ENCODE results near the gene APLF.

DNA sequence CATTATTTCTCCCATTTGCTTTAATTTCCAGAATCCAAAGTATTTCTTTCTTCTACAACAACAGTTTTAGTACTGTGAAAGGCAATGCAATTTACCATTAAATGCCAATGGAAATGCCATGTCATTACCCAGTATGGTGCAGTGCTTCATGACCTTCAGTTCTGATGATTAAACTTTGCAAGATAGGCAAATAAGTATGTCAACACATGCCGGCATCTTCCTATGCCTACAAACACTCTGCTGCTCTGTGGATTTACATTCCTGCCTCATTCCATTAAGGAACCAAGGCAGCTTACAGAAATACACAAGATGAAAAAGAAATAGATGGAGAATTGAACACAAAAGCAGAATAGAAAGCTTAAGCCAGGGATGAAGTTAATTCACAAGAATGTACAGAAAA, 123.3 kb downstream of the APLF start:
- TF ChIP-seq HDAC2 (IDR thresholded peaks at IDR 0.05) (no peak), ATF3 (IDR thresholded peaks at IDR 0.05; ENCODE audit: borderline replicate concordance, extremely low read depth, low read depth, low read length) (no peak), JUND (IDR thresholded peaks at IDR 0.05; ENCODE audit: low read depth, low read length) (no peak)

Measured in GM12878 (cell line).